HPDE6-E6E7 (cell line): ENCODE results near the gene MYOM1.
"Not testable (repeated sequence)": the region's sequence is repeated elsewhere in the genome, so short reads cannot be mapped to it uniquely, and the experiment has no call there.

Source experiments
- DNase-seq: peaks from one replicate; pipeline ENCODE4 v3.0.0; 2011; ENCODE audit warnings: missing footprints; ENCODE audit errors: extremely low spot score

MYOM1 gene

GRCh38 chr18:3035635-3036034, 184.1 kb downstream of the MYOM1 start:
- no peak for DNase-seq

- DNase-seq, result no peak
Observed at GRCh38 chr18:3032721-3033120, 187.0 kb downstream of the MYOM1 start.

DNA sequence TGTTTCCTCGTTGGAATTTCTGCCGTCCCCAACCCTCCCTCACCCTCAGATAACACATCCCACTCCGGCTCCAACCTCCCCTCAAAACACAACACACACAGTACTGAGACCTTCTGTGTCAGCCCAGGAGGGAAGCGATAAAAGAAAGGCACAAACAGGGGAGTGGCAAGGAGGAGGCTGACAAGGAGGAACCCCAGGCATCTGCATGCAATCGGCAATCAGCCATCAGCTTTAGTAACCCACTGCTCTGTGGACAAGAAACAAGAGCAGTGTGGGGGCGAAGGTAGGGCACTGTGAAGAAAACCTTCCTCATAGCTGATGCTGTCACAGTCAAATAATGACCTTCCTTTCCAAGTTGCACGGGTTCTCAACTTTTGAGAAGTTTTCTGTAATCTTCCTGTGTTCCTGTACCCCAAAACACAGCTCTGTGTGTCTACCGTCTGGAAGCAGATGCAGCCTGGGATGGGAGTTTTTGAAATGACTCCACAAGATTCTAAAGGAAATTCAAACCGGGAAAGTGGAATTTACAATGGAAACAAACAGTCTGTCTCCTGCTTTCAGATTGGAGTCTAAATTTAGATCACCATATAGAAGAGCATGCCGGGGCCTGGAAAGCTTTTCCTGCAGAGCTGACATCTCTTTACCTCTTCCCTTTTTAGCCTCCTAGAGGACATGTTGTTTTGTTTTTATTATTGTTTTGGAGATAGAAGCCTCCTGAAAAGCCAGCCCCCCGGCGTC, 190.4 kb downstream of the MYOM1 start:
- DNase-seq, result no peak

- DNase-seq, result not testable (repeated sequence)
Observed at GRCh38 chr18:3028115-3028514, 191.7 kb downstream of the MYOM1 start.

GRCh38 chr18:3027370-3027891, 192.3 kb downstream of the MYOM1 start:
- no peak for DNase-seq

GRCh38 chr18:3025544-3025943, 194.2 kb downstream of the MYOM1 start:
- DNase-seq, result no peak

GRCh38 chr18:3023603-3024002, 196.2 kb downstream of the MYOM1 start:
- DNase-seq, result not testable (repeated sequence)
